HEK293 (cell line): Measurements from ENCODE around the gene DLEC1.

Source experiments
- SALL2 ChIP-seq: fragments of 450-650 bp; formaldehyde crosslinking; IDR thresholded peaks from 2 replicates; pipeline ENCODE4 v1.5.0; 2017; ENCODE audit warnings: missing biosample characterization, mild to moderate bottlenecking, missing genetic modification characterization, borderline replicate concordance
- TF ChIP-seq, protein P1 (sequence below): fragments of 450-650 bp; formaldehyde crosslinking; conservative IDR thresholded peaks from 2 replicates; pipeline ENCODE4 v1.5.1; 2016; ENCODE audit warnings: low read depth, missing biosample characterization, missing genetic modification characterization

GRCh38 chr3:38038447-38038911 is 529 bp upstream of the DLEC1 start:
- TF ChIP-seq, protein P1, sequence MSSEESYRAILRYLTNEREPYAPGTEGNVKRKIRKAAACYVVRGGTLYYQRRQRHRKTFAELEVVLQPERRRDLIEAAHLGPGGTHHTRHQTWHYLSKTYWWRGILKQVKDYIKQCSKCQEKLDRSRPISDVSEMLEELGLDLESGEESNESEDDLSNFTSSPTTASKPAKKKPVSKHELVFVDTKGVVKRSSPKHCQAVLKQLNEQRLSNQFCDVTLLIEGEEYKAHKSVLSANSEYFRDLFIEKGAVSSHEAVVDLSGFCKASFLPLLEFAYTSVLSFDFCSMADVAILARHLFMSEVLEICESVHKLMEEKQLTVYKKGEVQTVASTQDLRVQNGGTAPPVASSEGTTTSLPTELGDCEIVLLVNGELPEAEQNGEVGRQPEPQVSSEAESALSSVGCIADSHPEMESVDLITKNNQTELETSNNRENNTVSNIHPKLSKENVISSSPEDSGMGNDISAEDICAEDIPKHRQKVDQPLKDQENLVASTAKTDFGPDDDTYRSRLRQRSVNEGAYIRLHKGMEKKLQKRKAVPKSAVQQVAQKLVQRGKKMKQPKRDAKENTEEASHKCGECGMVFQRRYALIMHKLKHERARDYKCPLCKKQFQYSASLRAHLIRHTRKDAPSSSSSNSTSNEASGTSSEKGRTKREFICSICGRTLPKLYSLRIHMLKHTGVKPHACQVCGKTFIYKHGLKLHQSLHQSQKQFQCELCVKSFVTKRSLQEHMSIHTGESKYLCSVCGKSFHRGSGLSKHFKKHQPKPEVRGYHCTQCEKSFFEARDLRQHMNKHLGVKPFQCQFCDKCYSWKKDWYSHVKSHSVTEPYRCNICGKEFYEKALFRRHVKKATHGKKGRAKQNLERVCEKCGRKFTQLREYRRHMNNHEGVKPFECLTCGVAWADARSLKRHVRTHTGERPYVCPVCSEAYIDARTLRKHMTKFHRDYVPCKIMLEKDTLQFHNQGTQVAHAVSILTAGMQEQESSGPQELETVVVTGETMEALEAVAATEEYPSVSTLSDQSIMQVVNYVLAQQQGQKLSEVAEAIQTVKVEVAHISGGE (tag by site-specific recombination): no peak
- no peak for TF ChIP-seq SALL2 (tag by site-specific recombination)
